Muscle layer of colon (tissue), 2 donors: ENCODE measurements around the gene FOXF1.

Source experiments
- H3K27ac ChIP-seq: one replicate; pipeline ENCODE4 v1.7.0; 2013; ENCODE audit warnings: low read depth, mild to moderate bottlenecking, low read length, moderate library complexity
- H3K27me3 ChIP-seq, 2 donors: one replicate each; pipeline ENCODE4 v1.7.0; 2013; ENCODE audit warnings: low read length in 2 of 2, mild to moderate bottlenecking in 2 of 2; ENCODE audit not compliant: insufficient read depth in 2 of 2, control insufficient read depth in 1 of 2
- H3K36me3 ChIP-seq: one replicate; pipeline ENCODE4 v1.7.0; 2013; ENCODE audit warnings: mild to moderate bottlenecking, low read length; ENCODE audit not compliant: insufficient read depth
- H3K4me1 ChIP-seq: one replicate; pipeline ENCODE4 v1.7.0; 2013; ENCODE audit warnings: mild to moderate bottlenecking, low read length; ENCODE audit not compliant: insufficient read depth
- H3K4me3 ChIP-seq, 2 donors: one replicate each; pipeline ENCODE4 v1.7.0; 2013; ENCODE audit warnings: low read length in 2 of 2, low read depth in 1 of 2, mild to moderate bottlenecking in 1 of 2, moderate library complexity in 1 of 2
- H3K9ac ChIP-seq: one replicate; pipeline ENCODE4 v1.7.0; 2013; ENCODE audit warnings: low read length
- H3K9me3 ChIP-seq: one replicate; pipeline ENCODE4 v1.7.0; 2013; ENCODE audit warnings: mild to moderate bottlenecking, low read length
- donor health status: abdominal sarcoma.
- donor health status: Adenocarcinoma of cecum.

FOXF1 gene

GRCh38 chr16:86531641-86532525 is 21.6 kb downstream of the FOXF1 start:
- peaks cover 13% of the 10 kb centered on the region for H3K4me1 ChIP-seq
- no peaks in the 10 kb centered on the region for H3K9me3 ChIP-seq
- no peaks in the 10 kb centered on the region for H3K27me3 ChIP-seq
- H3K36me3 ChIP-seq, result peaks cover 7% of the 10 kb centered on the region
- H3K9ac ChIP-seq, result no peak overlapping the region
- H3K27ac ChIP-seq, result no peak overlapping the region
- no peak overlapping the region for H3K4me3 ChIP-seq

DNA sequence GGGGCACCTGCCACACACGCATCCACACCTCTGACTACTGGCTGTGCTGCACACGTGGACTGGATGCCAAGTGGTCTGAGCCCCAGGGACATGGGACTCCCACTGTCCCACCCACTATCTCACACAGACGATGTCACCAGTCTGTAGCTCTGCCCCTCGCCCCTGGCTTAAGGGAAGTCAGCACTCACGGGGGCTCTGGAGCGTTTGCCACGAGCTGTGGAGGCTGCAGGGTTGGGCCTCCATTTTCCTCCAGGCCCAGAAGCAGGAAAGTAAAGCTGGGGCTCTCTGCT is 22.1 kb downstream of the FOXF1 start:
- no peaks in the 10 kb centered on the region for H3K27me3 ChIP-seq
- no peak overlapping the region for H3K9ac ChIP-seq
- no peak overlapping the region for H3K4me3 ChIP-seq
- peaks cover 13% of the 10 kb centered on the region for H3K4me1 ChIP-seq
- H3K36me3 ChIP-seq, result peaks cover 11% of the 10 kb centered on the region
- no peaks in the 10 kb centered on the region for H3K9me3 ChIP-seq
- H3K27ac ChIP-seq, result no peak overlapping the region

GRCh38 chr16:86533076-86533475 is 22.7 kb downstream of the FOXF1 start:
- Histone ChIP-seq H3K9ac (no peak overlapping the region), H3K4me1 (peaks cover 13% of the 10 kb centered on the region), H3K36me3 (peaks cover 17% of the 10 kb centered on the region), H3K27me3 (no peaks in the 10 kb centered on the region), H3K9me3 (no peaks in the 10 kb centered on the region), H3K27ac (no peak overlapping the region), H3K4me3 (no peak overlapping the region)

DNA sequence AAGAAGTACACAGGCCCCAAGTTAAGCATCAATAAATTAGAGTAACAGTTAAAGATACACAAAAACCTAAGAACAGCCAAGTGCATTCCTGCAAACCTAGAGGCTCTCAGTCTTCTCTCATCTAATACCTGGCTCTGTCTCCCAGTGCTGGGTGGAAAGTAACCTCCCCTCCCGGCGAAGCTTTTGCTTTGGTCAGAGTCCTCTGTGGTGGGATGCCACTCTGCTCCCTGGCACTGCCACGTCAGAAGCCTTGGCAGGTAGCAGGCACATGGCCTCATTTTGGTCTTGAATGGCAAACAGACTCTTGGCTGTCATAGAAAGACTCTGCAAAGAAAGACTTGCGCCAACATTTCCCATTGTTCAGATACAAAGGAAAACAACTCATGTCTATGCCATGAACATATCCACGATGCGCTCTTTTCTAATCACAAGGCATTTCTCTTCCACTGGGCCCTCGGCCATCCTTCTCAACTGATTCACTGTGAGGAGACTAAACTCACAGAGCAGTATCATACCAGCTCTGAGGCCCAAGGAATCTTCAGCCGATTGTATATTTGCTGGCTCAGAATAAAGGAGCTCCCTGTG is 23.5 kb downstream of the FOXF1 start:
- no peak overlapping the region for H3K27ac ChIP-seq
- H3K9ac ChIP-seq, result no peak overlapping the region
- peaks cover 25% of the 10 kb centered on the region for H3K36me3 ChIP-seq
- H3K27me3 ChIP-seq, result no peaks in the 10 kb centered on the region
- peaks cover 13% of the 10 kb centered on the region for H3K4me1 ChIP-seq
- H3K4me3 ChIP-seq, result no peak overlapping the region
- no peaks in the 10 kb centered on the region for H3K9me3 ChIP-seq

GRCh38 chr16:86534779-86535615 is 24.7 kb downstream of the FOXF1 start:
- no peak overlapping the region for H3K4me3 ChIP-seq
- peaks cover 36% of the 10 kb centered on the region for H3K36me3 ChIP-seq
- no peaks in the 10 kb centered on the region for H3K27me3 ChIP-seq
- no peak overlapping the region for H3K27ac ChIP-seq
- no peak overlapping the region for H3K9ac ChIP-seq
- no peaks in the 10 kb centered on the region for H3K9me3 ChIP-seq
- peaks cover 13% of the 10 kb centered on the region for H3K4me1 ChIP-seq

DNA sequence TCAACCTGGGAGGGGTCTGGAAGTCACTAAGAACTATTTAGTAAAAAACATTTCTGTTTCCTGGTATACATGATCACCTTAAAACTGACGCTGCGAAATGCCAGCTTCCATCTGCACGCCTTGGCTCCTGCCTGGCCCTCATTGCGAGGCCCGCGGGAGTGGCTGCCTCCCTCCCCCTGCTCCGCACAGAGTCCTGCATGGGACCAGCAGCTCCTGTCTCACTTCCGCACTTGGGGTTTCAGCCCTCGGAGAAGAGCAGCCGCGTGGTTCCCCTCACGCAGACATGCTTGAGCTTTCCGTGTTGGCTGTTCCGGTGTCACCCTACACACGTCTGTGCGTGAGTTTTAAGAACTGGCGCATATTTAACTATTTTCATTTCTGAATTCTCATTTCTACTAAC is 26.3 kb downstream of the FOXF1 start:
- Histone ChIP-seq H3K27ac (no peak overlapping the region), H3K9me3 (no peaks in the 10 kb centered on the region), H3K9ac (no peak overlapping the region), H3K4me1 (peaks cover 1% of the 10 kb centered on the region), H3K36me3 (peaks cover 52% of the 10 kb centered on the region), H3K4me3 (no peak overlapping the region), H3K27me3 (no peaks in the 10 kb centered on the region)

- no peaks in the 10 kb centered on the region for H3K4me1 ChIP-seq
- no peaks in the 10 kb centered on the region for H3K9me3 ChIP-seq
- no peak overlapping the region for H3K9ac ChIP-seq
- no peak overlapping the region for H3K4me3 ChIP-seq
- no peaks in the 10 kb centered on the region for H3K27me3 ChIP-seq
- no peak overlapping the region for H3K27ac ChIP-seq
- H3K36me3 ChIP-seq, result peaks cover 61% of the 10 kb centered on the region
Observed at GRCh38 chr16:86537486-86537885, 27.2 kb downstream of the FOXF1 start.

- Histone ChIP-seq H3K36me3 (peaks cover 62% of the 10 kb centered on the region), H3K9ac (no peak overlapping the region), H3K9me3 (no peaks in the 10 kb centered on the region)
Observed at GRCh38 chr16:86538196-86538780, 28.0 kb downstream of the FOXF1 start.

DNA sequence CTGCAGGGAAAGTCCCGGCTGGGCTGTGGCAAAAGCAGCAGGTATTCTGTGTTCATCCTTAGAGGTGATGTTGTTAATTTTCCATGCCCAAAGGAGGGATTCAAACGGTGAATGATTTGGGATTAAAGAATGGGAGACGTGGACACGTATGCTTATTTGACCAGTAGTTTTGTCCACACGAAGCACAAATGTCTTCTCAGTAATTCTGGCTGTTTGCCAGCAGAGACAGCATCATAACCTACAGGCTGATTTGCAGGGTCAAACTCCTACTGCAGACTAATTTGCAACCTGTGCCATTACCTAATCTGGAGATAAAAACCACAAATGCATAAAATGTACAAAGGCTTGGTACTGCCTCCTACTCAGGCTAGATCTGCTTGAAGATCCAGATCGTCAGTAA is 30.6 kb downstream of the FOXF1 start:
- Histone ChIP-seq H3K27ac (no peak overlapping the region), H3K4me1 (no peaks in the 10 kb centered on the region), H3K9me3 (no peaks in the 10 kb centered on the region), H3K27me3 (no peaks in the 10 kb centered on the region), H3K36me3 (peaks cover 66% of the 10 kb centered on the region), H3K9ac (no peak overlapping the region), H3K4me3 (no peak overlapping the region)

More at GRCh38 chr16:86538196-86538780, 28.0 kb downstream of the FOXF1 start:
- no peak overlapping the region for H3K4me3 ChIP-seq
- no peaks in the 10 kb centered on the region for H3K4me1 ChIP-seq
- no peaks in the 10 kb centered on the region for H3K27me3 ChIP-seq
- H3K27ac ChIP-seq, result no peak overlapping the region

GRCh38 chr16:86541560-86541959 is 31.2 kb downstream of the FOXF1 start:
- no peaks in the 10 kb centered on the region for H3K9me3 ChIP-seq
- no peak overlapping the region for H3K9ac ChIP-seq
- no peak overlapping the region for H3K4me3 ChIP-seq
- peaks cover 65% of the 10 kb centered on the region for H3K36me3 ChIP-seq
- no peak overlapping the region for H3K27ac ChIP-seq
- H3K4me1 ChIP-seq, result no peaks in the 10 kb centered on the region
- no peaks in the 10 kb centered on the region for H3K27me3 ChIP-seq
